Esophagus squamous epithelium (tissue), 4 donors: ENCODE data around the gene RNF38.

Experiments
- POLR2A ChIP-seq, 4 donors: fragments of 450-650 bp; IDR thresholded peaks; one replicate each; pipeline ENCODE4 v1.6.1; 2017; ENCODE audit warnings: antibody characterized with exemption in 4 of 4, mild to moderate bottlenecking in 4 of 4, moderate library complexity in 3 of 4
- TF ChIP-seq, protein P1 (sequence below), 6 experiments: fragments of 450-650 bp in 4 of 6; fragments of 200-600 bp in 2 of 6; sonication (generic) in 2 of 6; IDR thresholded peaks; one replicate each; pipeline ENCODE4 v1.5.1; 2016 to 2019; ENCODE audit warnings: antibody characterized with exemption in 6 of 6, mild to moderate bottlenecking in 4 of 6, moderate library complexity in 4 of 6

- TF ChIP-seq, protein P1, sequence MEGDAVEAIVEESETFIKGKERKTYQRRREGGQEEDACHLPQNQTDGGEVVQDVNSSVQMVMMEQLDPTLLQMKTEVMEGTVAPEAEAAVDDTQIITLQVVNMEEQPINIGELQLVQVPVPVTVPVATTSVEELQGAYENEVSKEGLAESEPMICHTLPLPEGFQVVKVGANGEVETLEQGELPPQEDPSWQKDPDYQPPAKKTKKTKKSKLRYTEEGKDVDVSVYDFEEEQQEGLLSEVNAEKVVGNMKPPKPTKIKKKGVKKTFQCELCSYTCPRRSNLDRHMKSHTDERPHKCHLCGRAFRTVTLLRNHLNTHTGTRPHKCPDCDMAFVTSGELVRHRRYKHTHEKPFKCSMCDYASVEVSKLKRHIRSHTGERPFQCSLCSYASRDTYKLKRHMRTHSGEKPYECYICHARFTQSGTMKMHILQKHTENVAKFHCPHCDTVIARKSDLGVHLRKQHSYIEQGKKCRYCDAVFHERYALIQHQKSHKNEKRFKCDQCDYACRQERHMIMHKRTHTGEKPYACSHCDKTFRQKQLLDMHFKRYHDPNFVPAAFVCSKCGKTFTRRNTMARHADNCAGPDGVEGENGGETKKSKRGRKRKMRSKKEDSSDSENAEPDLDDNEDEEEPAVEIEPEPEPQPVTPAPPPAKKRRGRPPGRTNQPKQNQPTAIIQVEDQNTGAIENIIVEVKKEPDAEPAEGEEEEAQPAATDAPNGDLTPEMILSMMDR (IDR thresholded peaks at IDR 0.05): no peak
- TF ChIP-seq POLR2A (IDR thresholded peaks at IDR 0.05): no peak
These were observed 98.8 kb downstream of the RNF38 start for GRCh38 chr9:36301227-36301626.
